Liver (tissue), 9 donors: ENCODE data around the gene DNAH6. TPM values are rescaled to one million over a fixed set of nuclear protein-coding genes. Genes with fewer than 3 reads are reported as not detected.

Source experiments
- DNase-seq: peaks from one replicate; pipeline ENCODE4 v3.0.0-alpha.2; 2017; ENCODE audit warnings: low spot score
- H3K27ac ChIP-seq, 2 donors: one replicate each; pipeline ENCODE4 v1.7.0; 2013; ENCODE audit warnings: inconsistent platforms in 2 of 2, low read length in 2 of 2, control low read depth in 1 of 2, low read depth in 1 of 2, mild to moderate bottlenecking in 1 of 2
- H3K27me3 ChIP-seq, 4 donors: one replicate each; pipeline versions ENCODE4 v1.6.1 to v1.7.0; 2013; ENCODE audit warnings: low read length in 3 of 4, inconsistent platforms in 1 of 4, mild to moderate bottlenecking in 1 of 4, moderate library complexity in 1 of 4; ENCODE audit not compliant: control insufficient read depth in 4 of 4, insufficient read depth in 4 of 4
- H3K36me3 ChIP-seq, 4 donors: one replicate each; pipeline versions ENCODE4 v1.6.1 to v1.7.0; 2013; ENCODE audit warnings: low read length in 3 of 4, mild to moderate bottlenecking in 3 of 4, low read depth in 1 of 4, moderate library complexity in 1 of 4; ENCODE audit not compliant: control insufficient read depth in 4 of 4, insufficient read depth in 3 of 4
- H3K4me1 ChIP-seq, 4 donors: one replicate each; pipeline versions ENCODE4 v1.6.1 to v1.7.0; 2013; ENCODE audit warnings: low read length in 3 of 4, mild to moderate bottlenecking in 3 of 4, moderate library complexity in 1 of 4; ENCODE audit not compliant: control insufficient read depth in 4 of 4, insufficient read depth in 4 of 4
- H3K4me3 ChIP-seq, 3 donors: one replicate each; pipeline versions ENCODE4 v1.6.1 to v1.7.0; 2013; ENCODE audit warnings: low read length in 3 of 3, control low read depth in 1 of 3, low read depth in 1 of 3, mild to moderate bottlenecking in 1 of 3
- H3K9ac ChIP-seq, 2 donors: one replicate each; pipeline ENCODE4 v1.7.0; 2013; ENCODE audit warnings: low read length in 2 of 2, mild to moderate bottlenecking in 2 of 2, moderate library complexity in 2 of 2, control low read depth in 1 of 2, low read depth in 1 of 2
- H3K9me3 ChIP-seq, 4 donors: one replicate each; pipeline versions ENCODE4 v1.6.1 to v1.7.0; 2013; ENCODE audit warnings: low read length in 3 of 4; ENCODE audit not compliant: control insufficient read depth in 4 of 4
- EGR1 ChIP-seq, 2 donors: IDR thresholded peaks; 2 replicates each; pipeline ENCODE4 v1.6.1; 2016 to 2018; ENCODE audit warnings: antibody characterized with exemption in 2 of 2, low read depth in 2 of 2
- FOXA1 ChIP-seq: IDR thresholded peaks from 2 replicates; pipeline ENCODE4 v1.6.1; 2016; ENCODE audit warnings: antibody characterized with exemption
- FOXA2 ChIP-seq: IDR thresholded peaks from 2 replicates; pipeline ENCODE4 v1.6.1; 2016; ENCODE audit warnings: antibody characterized with exemption
- GABPA ChIP-seq, 2 donors: IDR thresholded peaks in 1 of 2; conservative IDR thresholded peaks in 1 of 2; 2 replicates each; pipeline ENCODE4 v1.6.1; 2016; ENCODE audit warnings: antibody characterized with exemption in 2 of 2, mild to moderate bottlenecking in 1 of 2, moderate library complexity in 1 of 2
- HNF4A ChIP-seq, 2 donors: conservative IDR thresholded peaks; 2 replicates each; pipeline ENCODE4 v1.6.1; 2016; ENCODE audit warnings: antibody characterized with exemption in 2 of 2, mild to moderate bottlenecking in 2 of 2
- HNF4G ChIP-seq: IDR thresholded peaks from 2 replicates; pipeline ENCODE4 v1.6.1; 2016; ENCODE audit warnings: antibody characterized with exemption
- JUND ChIP-seq, 2 donors: IDR thresholded peaks; 2 replicates each; pipeline ENCODE4 v1.6.1; 2016; ENCODE audit warnings: antibody characterized with exemption in 2 of 2
- NR2F2 ChIP-seq: IDR thresholded peaks from 2 replicates; pipeline ENCODE4 v1.6.1; 2016; ENCODE audit warnings: antibody characterized with exemption
- RAD21 ChIP-seq, 2 donors: IDR thresholded peaks; 2 replicates each; pipeline ENCODE4 v1.6.1; 2016; ENCODE audit warnings: antibody characterized with exemption in 2 of 2, mild to moderate bottlenecking in 2 of 2
- REST ChIP-seq: IDR thresholded peaks from 2 replicates; pipeline ENCODE4 v1.6.1; 2016; ENCODE audit warnings: antibody characterized with exemption, mild to moderate bottlenecking
- RXRA ChIP-seq, 2 donors: IDR thresholded peaks; 2 replicates each; pipeline ENCODE4 v1.6.1; 2017 to 2018; ENCODE audit warnings: antibody characterized with exemption in 2 of 2, mild to moderate bottlenecking in 1 of 2
- SP1 ChIP-seq: IDR thresholded peaks from 2 replicates; pipeline ENCODE4 v1.6.1; 2018; ENCODE audit warnings: antibody characterized with exemption, mild to moderate bottlenecking
- TAF1 ChIP-seq: conservative IDR thresholded peaks from 2 replicates; pipeline ENCODE4 v1.6.1; 2016; ENCODE audit warnings: antibody characterized with exemption, mild to moderate bottlenecking
- YY1 ChIP-seq: IDR thresholded peaks from 2 replicates; pipeline ENCODE4 v1.6.1; 2016; ENCODE audit warnings: antibody characterized with exemption, mild to moderate bottlenecking
- ZBTB33 ChIP-seq: IDR thresholded peaks from 2 replicates; pipeline ENCODE4 v1.6.1; 2016; ENCODE audit warnings: antibody characterized with exemption
- WGBS: extraction: QIAGEN DNeasy Blood & Tissue Kit; methylation state at CpG from one replicate; pipeline ENCODE4 v1.1.7; 2013; 5-methylcytosine and 5-hydroxymethylcytosine counted together
- polyA plus RNA-seq, 2 donors: library from polyadenylated mRNA; stranded (reverse) in 1 of 2; unstranded in 1 of 2; fragments of 200-250 nt in 1 of 2; fragments of >200 nt in 1 of 2; fragmentation: Nextera tagmentation in 1 of 2; extraction: Ambion mirVana in 1 of 2; gene quantifications; one replicate each; pipeline versions ENCODE4 v1.2.1 to v1.2.3, GENCODE V29; 2013 to 2015
- total RNA-seq, 2 donors: library from RNA; depleted of rRNA; stranded (reverse); fragments of >200 nt; gene quantifications; one replicate each; pipeline ENCODE4 v1.2.3, GENCODE V29; 2014
- TF ChIP-seq, protein P1 (sequence below): IDR thresholded peaks from 2 replicates; pipeline ENCODE4 v1.6.1; 2016; ENCODE audit warnings: antibody characterized with exemption
- TF ChIP-seq, protein P2 (sequence below): IDR thresholded peaks from 2 replicates; pipeline ENCODE4 v1.6.1; 2016; ENCODE audit warnings: antibody characterized with exemption
- TF ChIP-seq, protein P3 (sequence below): fragments of 150-350 bp; IDR thresholded peaks from 2 replicates; pipeline ENCODE4 v1.5.1; 2017; ENCODE audit warnings: improper control_type of control experiment, low read depth, low read length; ENCODE audit not compliant: missing input control
- donor health status: healthy.
- donor health status: healthy.
- donor health status: healthy.
- donor health status: healthy.
- donor health status: healthy.

DNAH6 gene
- total and polyA plus RNA-seq, 4 donors, result 0.32 to 1.6 (median 0.59) TPM

GRCh38 chr2:84755096-84755495 is 238.8 kb downstream of the DNAH6 start:
- Histone ChIP-seq H3K27ac (no peak overlapping the region), H3K36me3 (no peaks in the 10 kb centered on the region), H3K9me3 (peaks cover 0 to 2% (median 0%) of the 10 kb centered on the region in 4 donors), H3K4me1 (no peaks in the 10 kb centered on the region), H3K4me3 (no peak overlapping the region), H3K9ac (no peak overlapping the region), H3K27me3 (no peaks in the 10 kb centered on the region)
- TF ChIP-seq, protein P1, sequence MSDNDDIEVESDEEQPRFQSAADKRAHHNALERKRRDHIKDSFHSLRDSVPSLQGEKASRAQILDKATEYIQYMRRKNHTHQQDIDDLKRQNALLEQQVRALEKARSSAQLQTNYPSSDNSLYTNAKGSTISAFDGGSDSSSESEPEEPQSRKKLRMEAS, result no peak
- no peak for DNase-seq
- WGBS, result 94% methylated on average over 1 of the region's 1 CpG

DNA sequence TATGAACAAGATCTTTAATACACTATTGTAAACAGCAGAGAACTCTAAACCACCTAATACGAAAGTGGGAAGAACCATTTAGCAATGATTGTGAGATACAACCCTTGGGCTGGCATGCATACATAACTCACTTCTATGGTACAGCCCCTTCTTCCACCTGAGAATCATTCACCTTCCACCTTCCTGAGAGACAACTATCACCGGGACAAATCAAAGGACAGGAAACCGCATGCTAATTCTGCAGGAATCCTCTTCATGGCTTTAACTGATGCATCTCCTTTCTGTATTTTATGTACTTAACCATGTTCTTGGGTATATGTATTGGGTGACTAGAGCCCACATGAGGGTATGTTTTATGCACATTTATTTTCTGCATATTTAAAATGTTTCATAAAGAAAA is 241.3 kb downstream of the DNAH6 start:
- Histone ChIP-seq H3K27ac (no peak overlapping the region), H3K36me3 (no peaks in the 10 kb centered on the region), H3K9me3 (peaks cover 0 to 2% (median 0%) of the 10 kb centered on the region in 4 donors), H3K4me3 (no peak overlapping the region), H3K4me1 (no peaks in the 10 kb centered on the region), H3K27me3 (no peaks in the 10 kb centered on the region), H3K9ac (no peak overlapping the region)
- TF ChIP-seq JUND (IDR thresholded peaks at IDR 0.05) (no peak), GABPA (IDR thresholded peaks at IDR 0.05 in 1 of 2, conservative IDR thresholded peaks at IDR 0.05 in 1 of 2) (no peak), HNF4A (conservative IDR thresholded peaks at IDR 0.05) (no peak)
- 84% methylated on average over 3 of the region's 3 CpGs for WGBS
- no peak for DNase-seq

GRCh38 chr2:84766791-84767190 is 250.5 kb downstream of the DNAH6 start:
- TF ChIP-seq RAD21 (IDR thresholded peaks at IDR 0.05) (no peak), TAF1 (no peak), EGR1 (IDR thresholded peaks at IDR 0.05; ENCODE audit: low read depth in 2 of 2) (no peak), REST (no peak), ZBTB33 (no peak), SP1 (no peak), NR2F2 (no peak), RXRA (IDR thresholded peaks at IDR 0.05) (no peak), FOXA1 (no peak), JUND (IDR thresholded peaks at IDR 0.05) (no peak), HNF4G (no peak), HNF4A (conservative IDR thresholded peaks at IDR 0.05) (no peak), GABPA (IDR thresholded peaks at IDR 0.05 in 1 of 2, conservative IDR thresholded peaks at IDR 0.05 in 1 of 2) (no peak), YY1 (no peak), FOXA2 (no peak)
- TF ChIP-seq, protein P2, sequence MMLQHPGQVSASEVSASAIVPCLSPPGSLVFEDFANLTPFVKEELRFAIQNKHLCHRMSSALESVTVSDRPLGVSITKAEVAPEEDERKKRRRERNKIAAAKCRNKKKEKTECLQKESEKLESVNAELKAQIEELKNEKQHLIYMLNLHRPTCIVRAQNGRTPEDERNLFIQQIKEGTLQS, result no peak
- TF ChIP-seq, protein P3, sequence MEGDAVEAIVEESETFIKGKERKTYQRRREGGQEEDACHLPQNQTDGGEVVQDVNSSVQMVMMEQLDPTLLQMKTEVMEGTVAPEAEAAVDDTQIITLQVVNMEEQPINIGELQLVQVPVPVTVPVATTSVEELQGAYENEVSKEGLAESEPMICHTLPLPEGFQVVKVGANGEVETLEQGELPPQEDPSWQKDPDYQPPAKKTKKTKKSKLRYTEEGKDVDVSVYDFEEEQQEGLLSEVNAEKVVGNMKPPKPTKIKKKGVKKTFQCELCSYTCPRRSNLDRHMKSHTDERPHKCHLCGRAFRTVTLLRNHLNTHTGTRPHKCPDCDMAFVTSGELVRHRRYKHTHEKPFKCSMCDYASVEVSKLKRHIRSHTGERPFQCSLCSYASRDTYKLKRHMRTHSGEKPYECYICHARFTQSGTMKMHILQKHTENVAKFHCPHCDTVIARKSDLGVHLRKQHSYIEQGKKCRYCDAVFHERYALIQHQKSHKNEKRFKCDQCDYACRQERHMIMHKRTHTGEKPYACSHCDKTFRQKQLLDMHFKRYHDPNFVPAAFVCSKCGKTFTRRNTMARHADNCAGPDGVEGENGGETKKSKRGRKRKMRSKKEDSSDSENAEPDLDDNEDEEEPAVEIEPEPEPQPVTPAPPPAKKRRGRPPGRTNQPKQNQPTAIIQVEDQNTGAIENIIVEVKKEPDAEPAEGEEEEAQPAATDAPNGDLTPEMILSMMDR, result no peak
- no peak overlapping the region for H3K27ac ChIP-seq
- no peak overlapping the region for H3K4me3 ChIP-seq
- peaks cover 0 to 2% (median 0%) of the 10 kb centered on the region in 4 donors for H3K36me3 ChIP-seq
- no peak overlapping the region for H3K9ac ChIP-seq
- H3K4me1 ChIP-seq, result no peaks in the 10 kb centered on the region
- no peak for DNase-seq
- peaks cover 2 to 10% (median 5%) of the 10 kb centered on the region in 4 donors for H3K9me3 ChIP-seq
- no peaks in the 10 kb centered on the region for H3K27me3 ChIP-seq
- 77% methylated on average over 2 of the region's 2 CpGs for WGBS
